ENCODE data around the gene PCBP3.
"Not testable (repeated sequence)": the region's sequence is repeated elsewhere in the genome, so short reads cannot be mapped to it uniquely, and the experiment has no call there.

PCBP3 gene

GRCh38 chr21:45788198-45788597 lies 144.7 kb downstream of the PCBP3 start:
- no peak for DNase-seq (ENCODE audit: low read depth in 2 of 2)

GRCh38 chr21:45788637-45789506 lies 145.3 kb downstream of the PCBP3 start:
- DNase-seq (ENCODE audit: low read depth in 2 of 2): no peak

- no peak for DNase-seq (ENCODE audit: low read depth in 2 of 2)
These were observed 146.9 kb downstream of the PCBP3 start for GRCh38 chr21:45790427-45790826.

- no peak for DNase-seq (ENCODE audit: low read depth in 2 of 2)
These were observed 148.3 kb downstream of the PCBP3 start for GRCh38 chr21:45791562-45792418.

GRCh38 chr21:45792682-45793383 lies 149.3 kb downstream of the PCBP3 start:
- DNase-seq (ENCODE audit: low read depth in 2 of 2): no peak

GRCh38 chr21:45794027-45794426 lies 150.5 kb downstream of the PCBP3 start:
- DNase-seq (ENCODE audit: low read depth in 2 of 2): no peak

- DNase-seq (ENCODE audit: low read depth in 2 of 2): no peak
These were observed 152.5 kb downstream of the PCBP3 start for GRCh38 chr21:45796003-45796402.

GRCh38 chr21:45797338-45797737 lies 153.8 kb downstream of the PCBP3 start:
- DNase-seq (ENCODE audit: low read depth in 2 of 2): no peak

GRCh38 chr21:45799765-45800338 lies 156.3 kb downstream of the PCBP3 start:
- no peak for DNase-seq (ENCODE audit: low read depth in 2 of 2)

- no peak for DNase-seq (ENCODE audit: low read depth in 2 of 2)
These were observed 157.0 kb downstream of the PCBP3 start for GRCh38 chr21:45800339-45801080.

- no peak for DNase-seq (ENCODE audit: low read depth in 2 of 2)
These were observed 157.8 kb downstream of the PCBP3 start for GRCh38 chr21:45801129-45801964.

- DNase-seq (ENCODE audit: low read depth in 2 of 2): no peak
These were observed 158.5 kb downstream of the PCBP3 start for GRCh38 chr21:45801989-45802388.

- DNase-seq (ENCODE audit: low read depth in 2 of 2): no peak
These were observed 158.9 kb downstream of the PCBP3 start for GRCh38 chr21:45802425-45802824.

- no peak for DNase-seq (ENCODE audit: low read depth in 2 of 2)
These were observed 159.6 kb downstream of the PCBP3 start for GRCh38 chr21:45802956-45803617.

- DNase-seq (ENCODE audit: low read depth in 2 of 2): no peak
These were observed 160.3 kb downstream of the PCBP3 start for GRCh38 chr21:45803618-45804340.

GRCh38 chr21:45804809-45805313 lies 161.3 kb downstream of the PCBP3 start:
- DNase-seq (ENCODE audit: low read depth in 2 of 2): no peak

GRCh38 chr21:45805321-45805720 lies 161.8 kb downstream of the PCBP3 start:
- no peak for DNase-seq (ENCODE audit: low read depth in 2 of 2)

- DNase-seq (ENCODE audit: low read depth in 2 of 2): no peak
These were observed 162.5 kb downstream of the PCBP3 start for GRCh38 chr21:45806042-45806441.

GRCh38 chr21:45808663-45809062 lies 165.1 kb downstream of the PCBP3 start:
- not testable (repeated sequence) for DNase-seq (ENCODE audit: low read depth in 2 of 2)
